T-helper 17 cell (primary cell): Measurements from ENCODE around the gene SOHLH1. TPM values are rescaled to one million over a fixed set of nuclear protein-coding genes. Genes with fewer than 3 reads are reported as not detected.
A peak's percentile ranks its signal among the peaks of the same experiment; 100 is the strongest.

Source experiments
- ATAC-seq: fragments of 150-1000 bp; cut with Tn5 transposase; 2 replicates; pipeline ENCODE4 v1.10.0; 2021; ENCODE audit warnings: mild to moderate bottlenecking, moderate library complexity
- DNase-seq, 3 donors: peaks; one replicate each; pipeline versions ENCODE4 v3.0.0 to v3.0.0-alpha.2; 2020 to 2021
- H3K9me3 ChIP-seq: one replicate; pipeline ENCODE4 v1.7.0; 2013; ENCODE audit warnings: low read length, mild to moderate bottlenecking; ENCODE audit not compliant: control insufficient read depth, poor library complexity, severe bottlenecking
- H3K27ac Mint-ChIP-seq: one replicate; pipeline ENCODE4 v1.8.0; 2022; ENCODE audit warnings: mild to moderate bottlenecking, moderate library complexity, mixed read lengths
- H3K27me3 Mint-ChIP-seq: one replicate; pipeline ENCODE4 v1.8.0; 2022; ENCODE audit warnings: mixed read lengths
- H3K36me3 Mint-ChIP-seq: one replicate; pipeline ENCODE4 v1.8.0; 2022; ENCODE audit warnings: low read depth, mixed read lengths
- H3K4me1 Mint-ChIP-seq: one replicate; pipeline ENCODE4 v1.8.0; 2022; ENCODE audit warnings: mild to moderate bottlenecking, mixed read lengths
- H3K4me3 Mint-ChIP-seq: one replicate; pipeline ENCODE4 v1.8.0; 2022; ENCODE audit warnings: mild to moderate bottlenecking, moderate library complexity, mixed read lengths
- total RNA-seq, 4 donors: library from RNA in 2 of 4; stranded (reverse) in 2 of 4; gene quantifications; one replicate each; pipeline ENCODE4 v1.2.3 and lab custom pipeline; 2022 to 2026

The SOHLH1 gene
- total RNA-seq, 2 donors from 2014 or later, result not detected

DNA sequence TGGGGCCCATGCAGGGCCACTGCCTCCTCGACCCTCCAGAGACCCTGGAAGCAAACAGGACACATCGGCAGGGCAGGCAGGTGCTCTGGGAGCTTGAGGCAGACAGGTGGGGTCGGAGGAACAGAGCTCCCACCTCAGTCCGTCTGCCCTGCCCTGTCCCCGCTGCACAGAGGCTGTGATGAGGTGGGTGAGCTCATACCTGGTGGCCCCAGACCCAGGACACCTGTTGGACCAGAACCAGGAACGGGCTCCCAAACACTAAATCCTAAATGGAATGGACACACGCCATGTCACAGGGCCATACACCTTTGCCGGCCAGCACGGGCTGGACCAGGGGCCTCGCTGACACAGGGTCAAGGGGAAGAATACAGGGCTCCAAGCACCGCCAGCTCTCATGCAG lies 5.5 kb downstream of the SOHLH1 start:
- peaks cover 2% of the 10 kb centered on the region for H3K4me1 Mint-ChIP-seq
- no peak overlapping the region for H3K27ac Mint-ChIP-seq
- H3K27me3 Mint-ChIP-seq, result peaks cover 24% of the 10 kb centered on the region
- no peak for DNase-seq
- H3K9me3 ChIP-seq, result no peaks in the 10 kb centered on the region
- no peak overlapping the region for H3K4me3 Mint-ChIP-seq
- peaks cover 2% of the 10 kb centered on the region for H3K36me3 Mint-ChIP-seq
- ATAC-seq, result no peak

DNA sequence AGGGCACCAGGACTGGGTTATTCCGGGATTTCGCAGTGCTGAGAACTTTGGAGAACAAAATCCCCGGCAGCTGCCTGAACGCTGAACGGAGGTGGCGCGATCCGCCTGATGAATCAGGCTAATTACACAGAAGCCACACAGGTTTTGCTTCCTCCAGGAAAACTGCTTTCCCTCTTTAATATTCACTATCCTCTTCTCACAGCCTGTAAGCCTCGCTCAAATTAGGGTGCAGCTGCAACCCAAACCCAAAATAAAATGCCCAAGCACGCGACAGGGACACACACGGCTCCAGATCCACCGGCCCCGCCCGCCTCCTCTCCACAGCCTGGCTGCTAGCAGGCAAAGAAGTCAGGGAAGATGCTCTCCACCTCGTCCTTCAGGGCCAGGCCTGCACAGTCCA lies 6.0 kb downstream of the SOHLH1 start:
- H3K4me1 Mint-ChIP-seq, result peaks cover 2% of the 10 kb centered on the region
- H3K36me3 Mint-ChIP-seq, result peaks cover 2% of the 10 kb centered on the region
- no peak overlapping the region for H3K27ac Mint-ChIP-seq
- H3K9me3 ChIP-seq, result no peaks in the 10 kb centered on the region
- H3K27me3 Mint-ChIP-seq, result peaks cover 24% of the 10 kb centered on the region
- DNase-seq, result no peak
- H3K4me3 Mint-ChIP-seq, result no peak overlapping the region
- no peak for ATAC-seq

DNA sequence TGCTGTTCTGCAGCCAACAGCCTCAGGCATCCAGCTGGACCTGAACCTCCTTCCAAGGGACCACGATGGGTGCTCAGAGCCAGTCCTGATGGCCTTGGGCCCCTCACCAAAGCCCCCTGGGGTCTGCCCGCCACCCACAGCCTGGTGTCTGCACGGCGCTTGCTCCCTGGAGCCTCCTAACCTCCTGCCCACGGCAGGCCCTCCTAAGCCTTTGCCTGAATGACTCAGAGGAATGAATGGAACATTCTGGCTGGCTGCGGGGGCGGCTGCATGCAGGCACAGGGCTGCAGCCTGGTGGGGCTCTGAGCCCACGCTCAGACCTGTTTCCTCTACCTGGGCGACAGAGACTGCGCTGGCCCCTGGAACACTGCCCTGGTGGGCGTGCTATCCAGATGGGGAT lies 6.9 kb downstream of the SOHLH1 start:
- Mint-ChIP-seq H3K36me3 (peaks cover 2% of the 10 kb centered on the region), H3K27me3 (peaks cover 24% of the 10 kb centered on the region), H3K4me3 (no peak overlapping the region), H3K27ac (no peak overlapping the region), H3K4me1 (peaks cover 2% of the 10 kb centered on the region)
- DNase-seq (no peak), ATAC-seq (no peak)
- H3K9me3 ChIP-seq, result no peaks in the 10 kb centered on the region

DNA sequence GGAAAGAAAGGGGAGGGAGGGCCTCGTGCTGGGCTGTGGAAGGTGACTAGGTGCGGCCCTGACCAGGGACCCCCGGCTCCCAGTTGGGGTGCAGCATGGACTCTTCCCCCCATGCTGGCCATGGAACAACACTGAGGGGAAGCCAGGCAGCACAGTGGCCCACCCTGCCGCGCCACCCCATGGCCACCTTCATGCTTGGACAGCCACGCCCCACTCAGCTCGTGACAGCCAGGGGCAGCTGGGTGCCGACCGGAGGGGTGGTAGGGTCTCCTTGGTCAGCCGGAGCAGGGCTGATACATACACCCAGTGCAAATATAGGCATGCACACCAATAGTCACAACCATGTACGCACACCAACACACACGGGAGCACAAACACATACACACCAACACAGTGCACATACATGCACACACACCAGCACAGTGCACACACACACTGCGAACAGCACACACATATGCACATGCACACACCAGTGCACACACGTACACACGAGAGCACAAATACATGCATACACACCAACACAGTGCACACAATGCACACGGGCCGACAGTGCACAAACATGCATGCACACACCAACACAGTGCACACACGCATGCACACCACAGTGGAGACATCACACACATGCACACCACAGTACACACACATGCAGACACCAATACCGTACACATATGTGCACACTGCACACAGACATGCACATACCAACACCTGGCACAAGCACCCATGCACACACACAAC lies 8.3 kb downstream of the SOHLH1 start:
- H3K9me3 ChIP-seq, result no peaks in the 10 kb centered on the region
- Mint-ChIP-seq H3K4me1 (peaks cover 2% of the 10 kb centered on the region), H3K36me3 (peaks cover 2% of the 10 kb centered on the region), H3K27me3 (peaks cover 28% of the 10 kb centered on the region), H3K27ac (no peak overlapping the region), H3K4me3 (no peak overlapping the region)
- DNase-seq (no peak), ATAC-seq (no peak)

DNA sequence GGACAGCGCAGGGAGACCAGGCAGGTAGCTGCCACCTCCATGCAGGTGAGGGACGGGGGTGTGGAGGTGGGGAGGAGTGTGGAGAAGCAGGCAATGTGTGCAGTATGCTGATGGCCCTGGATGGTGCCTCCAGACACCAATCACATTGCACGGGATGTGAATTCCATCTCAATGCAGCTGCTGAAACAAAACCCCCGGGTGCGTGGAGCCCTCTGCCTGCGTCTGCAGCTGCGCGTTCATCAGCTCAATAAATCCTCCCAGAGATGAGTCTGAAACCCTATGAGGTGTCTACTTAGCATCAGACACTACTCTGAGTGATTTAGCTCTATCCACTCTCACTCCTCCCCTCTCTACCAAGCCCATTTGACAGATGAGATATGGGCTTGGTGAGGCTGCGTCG lies 10.3 kb downstream of the SOHLH1 start:
- no peak for ATAC-seq
- peaks cover 30% of the 10 kb centered on the region for H3K27me3 Mint-ChIP-seq
- H3K36me3 Mint-ChIP-seq, result peaks cover 2% of the 10 kb centered on the region
- DNase-seq, result no peak
- H3K9me3 ChIP-seq, result no peaks in the 10 kb centered on the region
- H3K27ac Mint-ChIP-seq, result no peak overlapping the region
- no peak overlapping the region for H3K4me3 Mint-ChIP-seq
- peaks cover 2% of the 10 kb centered on the region for H3K4me1 Mint-ChIP-seq

DNA sequence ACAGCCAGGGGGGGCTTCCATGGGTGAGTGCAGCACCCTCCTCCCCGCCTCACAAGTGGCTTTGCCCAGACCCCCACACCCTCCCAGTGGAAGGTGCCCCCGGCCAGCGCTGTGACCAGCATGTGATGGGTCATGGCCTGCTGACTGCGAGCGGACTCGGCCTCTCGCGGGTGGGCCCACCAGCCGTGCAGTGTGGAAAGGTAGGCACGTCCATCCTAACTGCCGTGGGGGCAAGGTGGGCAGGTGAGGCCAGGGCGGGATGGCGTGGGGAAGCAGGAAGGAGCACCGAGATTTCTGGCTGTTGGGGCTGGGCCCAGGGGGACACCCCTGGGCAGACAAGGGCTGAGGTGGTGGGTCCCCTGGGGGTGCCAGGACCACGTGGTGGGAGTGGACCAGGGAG lies 12.1 kb downstream of the SOHLH1 start:
- H3K4me3 Mint-ChIP-seq, result no peak overlapping the region
- ATAC-seq (no peak), DNase-seq (no peak)
- no peak overlapping the region for H3K27ac Mint-ChIP-seq
- peaks cover 2% of the 10 kb centered on the region for H3K36me3 Mint-ChIP-seq
- H3K4me1 Mint-ChIP-seq, result peaks cover 2% of the 10 kb centered on the region
- peaks cover 28% of the 10 kb centered on the region for H3K27me3 Mint-ChIP-seq
- no peaks in the 10 kb centered on the region for H3K9me3 ChIP-seq

DNA sequence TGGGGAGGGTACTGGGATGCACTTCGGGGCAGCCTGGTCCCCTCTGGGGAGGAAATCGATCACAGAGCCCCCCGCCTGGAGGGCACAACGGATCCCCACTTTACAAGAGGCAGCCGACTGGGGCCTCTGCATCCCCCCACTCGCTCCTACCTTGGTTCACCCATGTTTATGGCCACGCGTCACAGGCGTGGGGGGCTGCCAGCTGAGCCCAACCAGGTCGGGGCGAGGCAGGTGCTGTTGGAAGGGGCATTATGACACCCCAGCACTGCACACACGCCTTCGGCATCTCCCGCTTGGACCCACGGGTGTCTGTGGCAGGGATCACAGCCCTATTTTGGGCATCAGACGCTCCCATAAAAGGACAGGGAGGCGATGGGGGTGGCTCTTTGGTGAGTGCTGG lies 14.6 kb downstream of the SOHLH1 start:
- DNase-seq, result no peak
- peaks cover 30% of the 10 kb centered on the region for H3K27me3 Mint-ChIP-seq
- no peak overlapping the region for H3K27ac Mint-ChIP-seq
- H3K4me3 Mint-ChIP-seq, result no peak overlapping the region
- no peaks in the 10 kb centered on the region for H3K36me3 Mint-ChIP-seq
- peaks cover 2% of the 10 kb centered on the region for H3K4me1 Mint-ChIP-seq
- ATAC-seq, result no peak
- no peaks in the 10 kb centered on the region for H3K9me3 ChIP-seq

DNA sequence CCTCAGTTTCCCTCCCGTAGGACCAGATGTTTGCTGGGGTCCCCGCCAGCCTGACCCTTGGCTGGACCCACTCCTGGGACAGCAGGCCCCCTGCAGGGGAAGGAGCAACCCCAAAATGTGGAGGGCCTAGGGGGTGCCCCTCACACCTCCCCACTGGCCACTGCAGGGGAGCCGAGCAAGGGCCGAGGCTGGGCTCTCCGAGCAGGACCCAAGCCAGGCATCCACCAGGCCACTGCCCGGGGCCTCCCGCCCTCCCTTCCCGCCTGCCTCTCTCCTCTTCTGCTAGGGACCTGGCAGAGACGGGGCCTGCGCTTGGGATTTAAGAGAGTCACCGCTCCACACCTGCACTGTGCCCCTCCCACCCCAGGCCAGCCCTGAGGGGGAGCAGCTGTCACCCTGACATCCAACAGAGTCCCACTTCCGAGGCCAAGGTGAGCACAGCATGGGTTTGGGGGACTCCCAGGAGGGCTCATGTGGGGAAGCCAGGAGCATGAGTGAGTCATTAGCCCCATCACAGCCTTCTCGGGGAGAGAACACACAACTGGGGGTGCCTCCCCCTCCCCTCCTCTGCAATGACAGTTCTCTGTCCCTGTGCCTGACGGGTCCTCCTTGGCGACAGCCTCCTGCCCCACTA lies 15.8 kb downstream of the SOHLH1 start:
- no peaks in the 10 kb centered on the region for H3K36me3 Mint-ChIP-seq
- peaks cover 2% of the 10 kb centered on the region for H3K4me1 Mint-ChIP-seq
- peaks cover 30% of the 10 kb centered on the region for H3K27me3 Mint-ChIP-seq
- no peaks in the 10 kb centered on the region for H3K9me3 ChIP-seq
- ATAC-seq (no peak), DNase-seq (no peak)
- no peak overlapping the region for H3K27ac Mint-ChIP-seq
- H3K4me3 Mint-ChIP-seq, result no peak overlapping the region

DNA sequence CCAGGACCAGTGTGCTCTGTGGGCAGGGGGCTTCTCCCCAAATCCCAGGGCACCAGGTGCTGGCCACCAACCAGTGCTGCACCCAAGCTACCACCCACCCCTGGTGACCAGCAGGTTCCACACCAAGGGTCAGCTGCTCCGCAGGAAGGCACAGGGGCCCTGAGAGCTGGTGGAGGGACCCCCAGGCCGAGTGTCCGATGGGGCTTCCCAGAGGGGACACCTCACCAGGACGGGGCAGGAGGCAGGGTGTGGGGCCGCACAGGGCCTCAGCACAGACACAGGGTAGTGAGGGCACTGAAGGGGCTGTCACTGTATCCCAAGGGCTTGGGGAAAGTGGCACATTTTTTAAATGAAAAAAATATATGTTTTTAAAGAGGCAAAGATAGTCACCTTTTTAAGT lies 18.1 kb downstream of the SOHLH1 start:
- ATAC-seq, result no peak
- Mint-ChIP-seq H3K36me3 (no peaks in the 10 kb centered on the region), H3K27me3 (peaks cover 27% of the 10 kb centered on the region), H3K27ac (no peak overlapping the region), H3K4me3 (no peak overlapping the region), H3K4me1 (peaks cover 2% of the 10 kb centered on the region)
- no peaks in the 10 kb centered on the region for H3K9me3 ChIP-seq
- no peak for DNase-seq

DNA sequence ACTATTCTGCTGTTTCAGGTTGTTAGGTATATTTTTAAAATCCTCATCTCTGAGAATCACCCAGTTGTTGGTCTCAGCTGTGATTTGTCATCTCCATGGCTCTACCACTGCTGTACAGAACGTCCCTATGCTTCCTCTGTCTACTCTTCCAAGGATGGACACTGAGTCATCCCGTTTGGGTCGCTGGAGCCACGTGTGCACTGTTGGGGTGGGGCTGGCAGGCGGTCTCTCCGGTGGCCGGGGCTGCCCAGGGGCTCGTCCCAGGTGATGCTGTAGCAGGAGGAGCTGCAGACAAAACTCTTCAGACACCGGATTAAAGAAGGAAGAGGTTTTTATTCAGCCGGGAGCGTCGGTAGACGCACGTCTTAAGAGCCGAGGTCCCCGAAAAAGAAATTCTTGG lies 19.2 kb downstream of the SOHLH1 start:
- no peak for DNase-seq
- ATAC-seq, result no peak
- no peaks in the 10 kb centered on the region for H3K9me3 ChIP-seq
- no peak overlapping the region for H3K27ac Mint-ChIP-seq
- peaks cover 26% of the 10 kb centered on the region for H3K27me3 Mint-ChIP-seq
- peaks cover 2% of the 10 kb centered on the region for H3K4me1 Mint-ChIP-seq
- no peak overlapping the region for H3K4me3 Mint-ChIP-seq
- no peaks in the 10 kb centered on the region for H3K36me3 Mint-ChIP-seq

DNA sequence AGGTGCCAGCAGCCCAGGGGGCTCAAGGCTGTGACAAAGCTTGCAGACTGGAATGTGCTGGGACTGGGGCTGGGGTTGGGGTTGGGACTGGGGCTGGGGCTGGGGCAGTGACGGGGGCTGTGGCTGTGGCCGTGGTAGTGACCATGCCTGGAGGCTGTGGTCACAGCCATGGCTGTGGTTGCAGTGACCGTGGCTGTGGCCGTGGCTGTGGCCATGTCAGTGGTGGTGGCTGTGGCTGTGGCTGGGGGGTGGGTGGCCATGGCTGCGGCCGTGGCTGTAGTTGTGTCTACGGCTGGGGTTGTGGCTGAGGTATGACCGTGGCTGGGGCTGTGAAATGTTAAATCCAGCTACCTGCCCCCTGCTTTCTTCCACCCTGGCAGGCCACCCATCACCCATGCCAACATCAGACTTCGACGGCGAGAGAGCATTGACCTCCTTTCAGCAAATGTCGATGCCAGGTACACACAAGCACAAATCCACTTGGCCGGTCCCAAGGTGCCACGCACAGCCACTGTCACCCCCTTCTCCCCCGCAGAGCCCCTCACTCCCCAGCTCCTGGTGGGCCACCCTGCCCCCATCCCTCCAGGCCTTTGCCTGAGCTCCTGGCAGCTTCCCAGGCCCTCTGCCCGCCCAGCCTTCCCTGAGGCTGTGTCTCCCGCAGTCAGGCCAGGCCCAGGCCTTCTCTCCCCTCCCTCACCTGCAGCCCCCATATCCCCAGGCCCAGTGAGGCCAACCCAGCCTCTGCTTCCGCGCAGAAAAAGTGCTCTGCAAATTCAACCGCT lies 20.9 kb downstream of the SOHLH1 start:
- Mint-ChIP-seq H3K27me3 (peaks cover 16% of the 10 kb centered on the region), H3K4me3 (no peak overlapping the region)
- ATAC-seq, result no peak

DNA sequence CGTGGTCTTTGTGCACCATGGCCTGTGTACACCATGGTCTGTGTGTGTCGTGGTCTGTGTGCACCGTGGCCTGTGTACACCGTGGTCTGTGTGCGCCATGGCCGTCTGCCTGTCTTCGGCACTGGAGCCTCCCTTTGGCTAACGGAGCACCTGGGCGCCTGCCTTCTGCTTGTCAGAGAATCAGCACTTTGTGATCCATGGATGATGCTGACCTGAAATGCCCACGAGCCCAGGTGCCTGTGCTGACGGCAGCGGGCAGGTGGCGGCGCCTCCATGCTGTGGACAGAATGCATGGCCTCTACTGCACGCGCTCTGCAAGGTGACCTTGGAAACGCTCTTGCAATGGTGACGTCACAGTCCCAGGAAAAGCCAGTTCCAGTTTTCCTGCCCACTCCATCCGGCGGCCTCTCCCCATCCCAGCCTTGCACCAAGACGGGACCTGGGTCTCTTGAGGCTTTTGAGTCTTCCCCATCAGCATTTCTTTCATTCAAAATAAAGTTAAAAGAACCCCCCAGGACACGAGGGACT lies 21.6 kb downstream of the SOHLH1 start:
- Mint-ChIP-seq H3K27ac (no peak overlapping the region), H3K4me1 (peaks cover 4% of the 10 kb centered on the region), H3K27me3 (peaks cover 12% of the 10 kb centered on the region), H3K36me3 (no peaks in the 10 kb centered on the region), H3K4me3 (no peak overlapping the region)
- DNase-seq (no peak), ATAC-seq (no peak)
- no peaks in the 10 kb centered on the region for H3K9me3 ChIP-seq

More for the DNA sequence above, 20.9 kb downstream of the SOHLH1 start:
- H3K4me1 Mint-ChIP-seq, result peaks cover 4% of the 10 kb centered on the region
- no peak overlapping the region for H3K27ac Mint-ChIP-seq
- H3K36me3 Mint-ChIP-seq, result no peaks in the 10 kb centered on the region
- DNase-seq, result no peak
- H3K9me3 ChIP-seq, result no peaks in the 10 kb centered on the region

DNA sequence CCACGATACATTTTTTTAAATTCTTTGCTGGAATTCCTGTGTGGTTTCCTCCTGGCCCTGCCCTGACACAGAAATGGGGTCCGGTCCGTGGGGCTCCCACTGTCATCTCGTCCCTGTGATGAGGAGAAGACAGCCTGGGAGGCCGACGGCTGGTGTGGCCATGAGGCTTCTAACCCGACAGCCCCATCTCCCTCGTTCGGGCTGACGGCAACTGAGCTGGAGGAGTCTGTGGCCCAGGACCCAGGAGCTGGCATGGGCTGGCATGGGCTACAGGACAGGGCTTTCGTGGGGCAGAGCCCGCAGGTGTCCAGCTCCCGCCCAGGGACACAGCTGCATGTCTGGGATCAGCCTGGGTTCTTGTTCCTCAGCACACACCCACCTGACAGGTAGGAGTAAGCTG lies 22.4 kb downstream of the SOHLH1 start:
- Mint-ChIP-seq H3K36me3 (no peaks in the 10 kb centered on the region), H3K4me3 (no peak overlapping the region), H3K27ac (peak overlapping the region; percentile 61), H3K4me1 (peaks cover 4% of the 10 kb centered on the region), H3K27me3 (peaks cover 9% of the 10 kb centered on the region)
- no peak for ATAC-seq
- no peak for DNase-seq
- no peaks in the 10 kb centered on the region for H3K9me3 ChIP-seq
